ENCODE data around the gene TSPAN16.

TSPAN16 gene

DNA sequence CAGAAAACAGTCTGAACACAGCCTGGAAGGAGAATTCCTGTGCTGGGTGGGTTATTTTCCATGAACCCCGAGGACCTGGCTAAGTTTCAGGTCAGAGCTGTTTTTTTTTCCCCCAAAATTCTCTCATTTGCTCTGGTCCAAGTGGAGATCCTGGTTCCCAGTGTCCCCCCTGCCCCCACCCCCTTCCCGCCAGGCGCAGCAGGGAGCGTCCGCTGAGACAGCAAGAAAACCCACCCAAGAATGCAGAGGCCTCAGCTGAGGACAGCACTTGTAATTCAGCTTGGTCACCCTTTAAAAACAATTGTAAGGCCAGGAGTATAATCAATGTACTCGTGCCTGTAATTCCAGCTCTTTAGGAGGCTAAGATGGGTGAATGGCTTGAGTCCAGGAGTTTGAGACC lies 11.4 kb upstream of the TSPAN16 start:
- Histone ChIP-seq H3K79me2 (ENCODE audit: insufficient read depth, low read length) (no peaks in the 10 kb centered on the region), H3K9me3 (ENCODE audit: insufficient read depth, low read depth, low read length) (no peaks in the 10 kb centered on the region), H3K4me3 (ENCODE audit: low read length, poor library complexity, severe bottlenecking) (no peak overlapping the region), H3K27me3 (ENCODE audit: insufficient read depth, low read length, poor library complexity, severe bottlenecking) (peaks cover 5% of the 10 kb centered on the region), H4K20me1 (ENCODE audit: insufficient read depth, low read length, poor library complexity, severe bottlenecking) (no peaks in the 10 kb centered on the region), H3K36me3 (ENCODE audit: insufficient read depth, low read length) (no peaks in the 10 kb centered on the region), H2AFZ (ENCODE audit: low read length) (no peak overlapping the region), H3K4me1 (ENCODE audit: insufficient read depth, low read length, poor library complexity, severe bottlenecking) (peaks cover 6% of the 10 kb centered on the region), H3K9ac (ENCODE audit: low read depth, low read length, poor library complexity, severe bottlenecking) (no peak overlapping the region), H3K4me2 (ENCODE audit: low read depth, low read length, poor library complexity, severe bottlenecking) (no peak overlapping the region), H3F3A (ENCODE audit: low read depth) (no peaks in the 10 kb centered on the region), H3K9me2 (replicated peaks; ENCODE audit: low read depth, low read length) (no peaks in the 10 kb centered on the region)
- TF ChIP-seq, protein P1, sequence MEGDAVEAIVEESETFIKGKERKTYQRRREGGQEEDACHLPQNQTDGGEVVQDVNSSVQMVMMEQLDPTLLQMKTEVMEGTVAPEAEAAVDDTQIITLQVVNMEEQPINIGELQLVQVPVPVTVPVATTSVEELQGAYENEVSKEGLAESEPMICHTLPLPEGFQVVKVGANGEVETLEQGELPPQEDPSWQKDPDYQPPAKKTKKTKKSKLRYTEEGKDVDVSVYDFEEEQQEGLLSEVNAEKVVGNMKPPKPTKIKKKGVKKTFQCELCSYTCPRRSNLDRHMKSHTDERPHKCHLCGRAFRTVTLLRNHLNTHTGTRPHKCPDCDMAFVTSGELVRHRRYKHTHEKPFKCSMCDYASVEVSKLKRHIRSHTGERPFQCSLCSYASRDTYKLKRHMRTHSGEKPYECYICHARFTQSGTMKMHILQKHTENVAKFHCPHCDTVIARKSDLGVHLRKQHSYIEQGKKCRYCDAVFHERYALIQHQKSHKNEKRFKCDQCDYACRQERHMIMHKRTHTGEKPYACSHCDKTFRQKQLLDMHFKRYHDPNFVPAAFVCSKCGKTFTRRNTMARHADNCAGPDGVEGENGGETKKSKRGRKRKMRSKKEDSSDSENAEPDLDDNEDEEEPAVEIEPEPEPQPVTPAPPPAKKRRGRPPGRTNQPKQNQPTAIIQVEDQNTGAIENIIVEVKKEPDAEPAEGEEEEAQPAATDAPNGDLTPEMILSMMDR (conservative IDR thresholded peaks at IDR 0.05; ENCODE audit: low read length): no peak
- TF ChIP-seq EZH2phosphoT487 (IDR thresholded peaks at IDR 0.05; ENCODE audit: borderline replicate concordance): no peak

DNA sequence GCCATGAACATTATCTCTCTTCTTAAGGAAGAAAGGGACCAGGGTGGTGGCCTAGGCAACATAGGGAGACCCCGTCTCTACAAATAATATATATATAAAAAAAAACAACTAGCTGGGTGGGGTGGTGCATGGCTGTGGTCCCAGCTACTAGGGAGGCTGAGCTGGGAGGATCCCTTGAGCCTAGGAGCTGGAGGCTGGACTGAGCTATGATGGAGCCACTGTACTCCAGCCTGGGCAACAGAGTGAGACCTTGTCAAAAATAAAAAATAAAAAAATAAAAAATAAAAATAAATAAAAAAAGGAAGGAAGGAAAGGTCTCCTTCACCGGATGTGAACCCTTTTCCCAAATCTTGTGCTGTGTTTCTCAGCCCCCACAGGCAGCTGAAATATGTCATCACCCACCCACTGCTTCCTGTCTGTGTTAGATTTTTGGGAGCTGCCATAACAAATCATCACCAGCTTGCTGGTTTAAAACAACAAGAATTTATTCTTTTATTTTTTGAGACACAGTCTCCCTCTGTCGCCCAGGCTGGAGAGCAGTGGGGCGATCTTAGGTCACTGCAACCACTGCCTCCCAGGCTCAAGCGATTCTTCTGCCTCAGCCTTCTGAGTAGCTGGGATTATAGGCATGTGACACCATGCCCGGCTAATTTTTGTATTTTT lies 9.5 kb upstream of the TSPAN16 start:
- Histone ChIP-seq H3K9me3 (ENCODE audit: insufficient read depth, low read depth, low read length) (no peaks in the 10 kb centered on the region), H3K9ac (ENCODE audit: low read depth, low read length, poor library complexity, severe bottlenecking) (no peak overlapping the region), H2AFZ (ENCODE audit: low read length) (no peak overlapping the region), H3K36me3 (ENCODE audit: insufficient read depth, low read length) (no peaks in the 10 kb centered on the region), H3K4me2 (ENCODE audit: low read depth, low read length, poor library complexity, severe bottlenecking) (no peak overlapping the region), H4K20me1 (ENCODE audit: insufficient read depth, low read length, poor library complexity, severe bottlenecking) (no peaks in the 10 kb centered on the region), H3K27me3 (ENCODE audit: insufficient read depth, low read length, poor library complexity, severe bottlenecking) (peaks cover 5% of the 10 kb centered on the region), H3F3A (ENCODE audit: low read depth) (no peaks in the 10 kb centered on the region), H3K9me2 (replicated peaks; ENCODE audit: low read depth, low read length) (no peaks in the 10 kb centered on the region), H3K4me3 (ENCODE audit: low read length, poor library complexity, severe bottlenecking) (no peak overlapping the region), H3K4me1 (ENCODE audit: insufficient read depth, low read length, poor library complexity, severe bottlenecking) (no peaks in the 10 kb centered on the region), H3K79me2 (ENCODE audit: insufficient read depth, low read length) (no peaks in the 10 kb centered on the region)
- TF ChIP-seq EZH2phosphoT487 (IDR thresholded peaks at IDR 0.05; ENCODE audit: borderline replicate concordance): no peak
- TF ChIP-seq, protein P1 (conservative IDR thresholded peaks at IDR 0.05; ENCODE audit: low read length): no peak

DNA sequence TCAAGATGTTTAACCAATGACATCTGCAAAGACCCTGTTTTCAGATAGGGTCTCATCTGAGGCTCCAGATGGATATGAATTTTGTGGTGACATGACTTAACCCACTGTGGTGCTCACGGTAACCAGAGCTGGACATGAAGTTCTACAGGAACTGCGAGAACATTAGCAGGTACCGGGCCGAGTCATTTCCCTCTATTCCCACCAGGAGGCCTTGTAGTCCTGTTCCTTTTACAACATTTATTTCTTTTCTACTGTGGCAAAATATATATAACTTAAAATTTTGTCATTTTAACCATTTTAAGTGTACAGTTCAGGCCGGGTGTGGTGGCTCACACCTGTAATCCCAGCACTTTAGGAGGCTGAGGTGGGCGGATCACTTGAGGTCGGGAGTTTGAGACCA lies 7.6 kb upstream of the TSPAN16 start:
- Histone ChIP-seq H3K36me3 (ENCODE audit: insufficient read depth, low read length) (no peaks in the 10 kb centered on the region), H3K27me3 (ENCODE audit: insufficient read depth, low read length, poor library complexity, severe bottlenecking) (no peaks in the 10 kb centered on the region), H3K4me3 (ENCODE audit: low read length, poor library complexity, severe bottlenecking) (no peak overlapping the region), H3K9ac (ENCODE audit: low read depth, low read length, poor library complexity, severe bottlenecking) (no peak overlapping the region), H3K9me3 (ENCODE audit: insufficient read depth, low read depth, low read length) (no peaks in the 10 kb centered on the region), H3K4me1 (ENCODE audit: insufficient read depth, low read length, poor library complexity, severe bottlenecking) (peaks cover under 1% of the 10 kb centered on the region), H2AFZ (ENCODE audit: low read length) (no peak overlapping the region), H4K20me1 (ENCODE audit: insufficient read depth, low read length, poor library complexity, severe bottlenecking) (no peaks in the 10 kb centered on the region), H3K9me2 (replicated peaks; ENCODE audit: low read depth, low read length) (no peaks in the 10 kb centered on the region), H3K4me2 (ENCODE audit: low read depth, low read length, poor library complexity, severe bottlenecking) (no peak overlapping the region), H3K79me2 (ENCODE audit: insufficient read depth, low read length) (no peaks in the 10 kb centered on the region), H3F3A (ENCODE audit: low read depth) (no peaks in the 10 kb centered on the region)
- TF ChIP-seq, protein P1 (conservative IDR thresholded peaks at IDR 0.05; ENCODE audit: low read length): peak; percentile 50
- no peak for TF ChIP-seq EZH2phosphoT487 (IDR thresholded peaks at IDR 0.05; ENCODE audit: borderline replicate concordance)

Measured in Loucy (cell line).